Activated CD4-positive, CD25-positive, alpha-beta regulatory T cell (primary cell): ENCODE results near the gene CLDN15.

Experiments used
- DNase-seq, 4 experiments: peaks; one replicate each; lab custom pipeline; 2025; lab: John Stamatoyannopoulos, UW

The CLDN15 gene

DNA sequence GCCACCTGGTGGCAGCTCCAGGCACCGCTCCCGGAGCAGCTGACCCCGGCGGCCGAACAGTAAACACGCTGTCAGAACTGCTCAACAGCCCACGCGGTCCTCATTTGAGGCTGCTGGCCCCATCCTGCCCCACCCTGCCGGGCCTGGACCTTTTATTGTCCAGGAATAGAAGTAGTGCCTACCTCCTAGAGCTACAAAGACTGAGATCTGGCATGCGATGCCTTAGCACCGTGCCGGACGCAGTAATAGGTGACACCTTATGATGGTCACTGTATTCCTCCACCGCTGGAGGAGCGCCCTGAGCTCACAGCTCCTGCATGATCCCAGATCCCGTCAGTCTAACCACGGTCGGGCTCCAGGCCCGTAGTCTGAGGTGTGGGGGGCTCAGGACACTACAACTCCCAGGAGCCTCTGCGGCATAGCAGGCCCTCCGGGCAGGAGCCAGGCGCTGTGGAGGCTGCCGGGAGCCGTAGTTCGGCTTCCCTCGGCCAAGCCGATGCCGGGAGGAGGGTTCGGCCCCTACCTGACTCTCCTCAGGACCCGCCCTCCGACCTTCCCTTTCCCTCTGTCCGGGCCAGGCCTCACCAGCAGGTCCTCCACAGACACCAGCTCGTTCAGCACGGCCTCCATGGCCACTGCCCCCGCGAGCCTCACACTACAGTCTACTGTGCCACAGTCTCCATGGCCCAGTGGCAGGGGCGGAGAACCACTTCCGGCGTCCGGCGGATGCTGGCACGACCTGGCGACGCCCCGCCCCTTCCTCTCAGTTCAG, 7.0 kb upstream of the CLDN15 start, which contains the start of gene FIS1:
Gene FIS1 (minus strand): TSS at position 707 of the 772 bp plus-strand sequence. CDS start 77 bp downstream, at position 630.
- DNase-seq: peak; percentile 78 to 92 (median 88)

DNA sequence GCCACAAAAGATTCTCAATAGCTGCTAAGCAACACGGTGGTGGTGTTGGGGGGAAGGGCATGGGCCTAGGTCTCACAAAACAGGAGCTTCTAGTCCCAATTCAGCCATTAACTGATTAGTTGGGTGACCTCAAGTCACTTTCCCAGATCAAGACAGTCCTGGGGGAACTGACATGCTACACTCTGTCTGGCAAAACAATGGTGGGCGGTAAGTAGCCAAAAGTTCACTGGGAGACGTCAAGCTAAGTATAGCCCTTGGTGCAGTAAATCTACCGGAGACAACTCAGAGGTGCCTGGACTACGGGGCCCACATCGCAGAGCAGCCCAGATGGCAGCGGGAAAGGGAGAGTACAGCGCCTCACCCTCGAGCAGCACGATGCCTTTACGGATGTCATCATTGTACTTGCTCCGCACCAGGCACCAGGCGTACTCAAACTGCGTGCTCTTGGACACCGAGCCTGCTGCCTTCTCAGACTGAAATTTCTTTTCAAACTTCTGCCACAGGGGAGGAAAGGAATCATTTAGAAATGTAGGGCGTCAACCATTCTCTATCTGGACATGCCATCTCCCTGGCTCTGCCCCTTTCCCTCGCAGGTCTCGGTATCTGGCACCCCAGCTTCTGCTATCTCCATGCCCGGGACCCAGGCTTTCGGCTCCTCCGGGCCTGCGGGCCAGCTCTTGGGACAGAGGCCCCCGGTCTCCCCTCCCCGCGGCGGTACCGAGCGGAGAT, 6.2 kb upstream of the CLDN15 start:
- no peak for DNase-seq

DNA sequence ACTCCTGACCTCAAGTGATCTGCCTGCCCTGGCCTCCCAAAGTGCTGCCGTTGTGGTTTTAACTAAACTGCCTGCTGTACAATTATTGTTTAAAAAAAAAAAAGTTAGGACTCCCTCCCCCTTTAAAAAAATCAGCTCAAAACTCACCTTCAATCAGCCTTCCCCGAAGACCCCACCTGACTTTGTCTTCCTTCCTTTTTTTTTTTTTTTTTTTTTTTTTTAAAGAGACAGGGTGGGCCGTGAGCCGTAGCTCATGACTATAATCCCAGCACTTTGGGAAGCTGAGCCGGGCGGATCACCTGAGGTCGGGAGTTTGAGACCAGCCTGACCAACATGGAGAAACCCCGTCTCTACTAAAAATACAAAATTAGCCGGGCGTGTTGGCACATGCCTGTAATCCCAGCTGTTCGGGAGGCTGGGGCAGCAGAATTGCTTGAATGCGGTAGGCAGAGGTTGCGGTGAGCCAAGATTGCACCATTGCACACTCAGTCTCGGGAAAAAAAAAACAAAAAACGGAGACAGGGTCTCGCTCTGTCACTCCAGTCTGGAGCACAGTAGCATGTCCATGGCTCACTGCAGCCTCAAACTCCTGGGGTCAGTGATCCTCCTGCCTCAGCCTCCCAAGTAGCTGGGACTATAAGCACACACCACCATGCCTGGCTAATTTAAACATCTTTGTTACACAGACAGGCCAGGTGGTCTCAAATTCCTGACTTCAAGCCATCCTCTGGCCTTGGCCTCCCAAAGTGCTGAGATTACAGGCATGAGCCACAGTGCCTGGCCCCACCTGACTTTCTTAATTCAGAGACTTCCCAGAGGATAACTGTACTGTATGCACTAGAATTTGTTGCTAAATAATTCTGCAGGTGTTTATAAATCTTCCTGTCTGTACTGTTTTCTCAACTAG, 4.1 kb upstream of the CLDN15 start:
- no peak for DNase-seq

DNA sequence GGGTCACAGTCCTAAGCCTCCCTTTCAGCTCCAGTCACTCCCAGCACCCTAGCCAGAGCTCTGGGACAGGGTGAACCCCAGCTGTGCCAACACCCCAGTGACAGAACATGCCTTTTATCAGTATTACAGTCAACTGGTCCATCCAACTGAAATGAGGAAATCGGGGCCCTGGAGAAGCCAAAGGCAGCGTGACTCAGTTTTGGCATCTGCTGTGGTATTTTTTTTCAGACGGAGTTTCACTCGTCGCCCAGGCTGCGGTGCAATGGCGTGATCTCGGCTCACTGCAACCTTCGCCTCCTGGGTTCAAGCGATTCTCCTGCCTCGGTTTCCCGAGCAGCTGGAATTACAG, 3.4 kb upstream of the CLDN15 start:
- DNase-seq: no peak

DNA sequence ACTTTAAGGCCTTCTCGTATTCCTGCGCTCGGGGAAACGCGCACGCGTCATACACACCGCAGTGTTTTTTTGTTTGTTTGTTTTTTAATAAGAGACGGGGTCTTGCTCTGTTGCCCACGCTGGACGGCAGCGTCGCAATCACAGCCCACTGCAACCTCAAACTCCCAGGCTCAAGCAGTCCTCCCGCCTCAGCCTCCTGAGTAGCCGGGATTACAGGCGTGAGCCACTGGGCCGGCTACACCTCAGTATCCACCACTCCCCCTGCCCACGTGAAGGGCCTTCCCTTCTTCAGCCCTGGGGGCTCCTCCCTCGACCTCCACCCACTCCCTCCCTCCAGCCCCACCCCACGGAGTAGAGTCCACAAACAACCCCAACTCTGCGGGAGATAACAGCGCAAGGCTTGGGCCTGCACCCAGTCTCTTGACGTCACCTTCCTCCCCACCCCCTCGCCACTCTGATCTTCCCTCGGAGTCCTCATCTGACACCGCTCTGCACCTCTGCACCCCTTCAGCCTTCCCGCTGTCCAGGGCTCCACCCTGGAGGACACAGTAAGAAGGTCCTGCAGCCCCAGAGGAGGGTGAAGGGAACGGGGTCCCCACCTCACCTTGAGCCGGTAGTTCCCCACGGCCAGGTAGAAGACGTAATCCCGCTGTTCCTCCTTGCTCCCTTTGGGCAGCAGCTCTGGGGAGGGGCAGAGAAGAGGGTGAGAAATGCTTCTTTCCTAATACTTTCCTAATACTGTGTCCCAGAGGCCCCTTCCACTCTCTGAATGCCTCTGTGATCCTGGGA, 2.8 kb upstream of the CLDN15 start:
- no peak for DNase-seq

DNA sequence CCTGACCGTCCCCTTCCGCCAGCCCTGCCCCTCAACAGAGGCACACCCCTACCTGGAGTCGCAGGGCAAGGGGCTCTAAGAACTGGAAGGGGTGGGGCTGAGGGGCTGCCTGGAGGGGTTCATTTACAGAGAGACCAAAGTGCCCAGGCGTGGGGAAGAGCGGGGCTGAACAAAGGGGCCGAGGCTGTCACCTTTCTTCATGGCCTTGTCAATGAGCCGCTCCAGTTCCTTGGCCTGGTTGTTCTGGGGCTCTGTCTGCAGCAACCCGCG, 2.3 kb upstream of the CLDN15 start:
- no peak for DNase-seq

DNA sequence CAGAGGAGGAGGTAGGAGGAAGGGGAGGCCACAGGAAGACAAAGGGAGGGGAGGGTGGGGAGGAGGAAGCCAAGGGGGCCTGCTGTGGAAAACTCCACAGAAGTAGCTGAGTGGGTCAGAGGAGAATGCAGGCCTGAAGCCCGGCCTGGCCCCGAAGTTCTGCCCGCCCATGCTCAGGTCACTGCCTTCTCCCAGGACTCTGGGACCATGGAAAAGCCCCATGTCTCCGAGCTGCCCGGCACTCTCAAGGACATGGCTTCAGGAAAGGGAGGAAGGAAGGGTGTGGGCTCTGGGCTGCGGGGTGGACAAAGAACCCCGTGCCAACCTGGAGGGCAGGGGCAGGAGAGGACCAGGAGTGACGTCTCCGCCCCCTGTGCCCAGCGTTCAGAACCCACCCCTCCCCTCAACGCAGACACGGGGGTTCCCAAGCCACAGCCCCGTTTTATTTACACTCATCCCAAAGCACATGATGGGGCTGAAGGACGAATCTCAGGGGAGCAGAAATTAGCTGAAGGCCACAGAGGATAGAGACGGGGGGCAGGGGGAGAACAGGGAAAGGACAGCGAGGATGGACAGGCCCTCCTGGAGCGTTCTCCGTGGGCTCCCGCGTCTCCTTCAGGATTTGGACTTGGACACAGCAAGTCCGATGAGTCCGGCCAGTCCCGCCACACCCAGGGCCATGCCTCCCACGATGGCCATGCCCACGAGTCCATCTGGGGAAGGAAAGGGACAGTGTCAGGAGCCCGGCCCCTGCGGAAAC, 1.8 kb upstream of the CLDN15 start:
- no peak for DNase-seq

DNA sequence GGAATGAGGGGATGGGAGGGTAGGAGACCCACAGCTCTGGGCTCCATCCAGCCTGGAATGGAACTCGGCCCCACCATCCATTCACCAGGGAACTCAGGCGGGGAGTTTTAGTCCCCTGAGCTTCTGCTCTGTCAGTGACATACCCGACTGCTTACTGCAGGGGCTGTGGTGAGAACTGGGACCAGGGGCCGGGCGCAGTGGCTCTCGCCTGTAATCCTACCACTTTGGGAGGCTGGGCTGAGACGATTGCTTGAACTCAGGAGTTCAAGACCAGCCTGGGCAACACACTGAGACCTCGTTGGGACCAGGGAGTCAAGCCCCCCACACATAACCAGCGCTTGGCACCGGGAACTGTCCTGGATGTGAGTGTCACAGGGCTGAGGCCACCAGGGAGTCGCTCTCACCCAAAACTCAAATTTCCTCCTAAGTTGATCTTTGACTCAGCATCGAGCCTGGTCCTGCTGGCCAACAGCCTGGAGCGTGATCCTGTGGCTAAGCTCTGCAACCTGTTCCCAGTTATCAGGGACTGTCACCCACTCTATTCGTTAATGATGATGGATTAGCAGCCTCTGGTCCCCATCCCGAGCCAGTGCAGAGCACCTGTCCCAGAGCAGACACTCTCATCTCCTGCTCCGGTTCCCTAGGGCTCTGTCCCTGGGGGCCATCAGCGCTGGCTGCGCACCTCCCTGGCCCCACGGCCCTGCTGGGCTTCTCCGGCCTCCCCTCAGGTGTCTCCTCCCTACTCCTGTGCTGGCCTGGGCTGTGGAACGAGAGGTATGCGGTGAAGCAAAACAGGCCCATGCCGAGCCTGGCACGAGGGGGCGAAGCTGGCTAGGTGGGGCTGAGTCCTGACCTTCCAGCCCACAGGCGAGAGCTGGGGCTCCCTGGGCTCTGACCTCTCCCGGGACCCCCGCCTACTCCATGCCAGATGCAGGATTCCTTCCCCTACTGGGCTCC, 902 bp upstream of the CLDN15 start:
- no peak for DNase-seq

DNA sequence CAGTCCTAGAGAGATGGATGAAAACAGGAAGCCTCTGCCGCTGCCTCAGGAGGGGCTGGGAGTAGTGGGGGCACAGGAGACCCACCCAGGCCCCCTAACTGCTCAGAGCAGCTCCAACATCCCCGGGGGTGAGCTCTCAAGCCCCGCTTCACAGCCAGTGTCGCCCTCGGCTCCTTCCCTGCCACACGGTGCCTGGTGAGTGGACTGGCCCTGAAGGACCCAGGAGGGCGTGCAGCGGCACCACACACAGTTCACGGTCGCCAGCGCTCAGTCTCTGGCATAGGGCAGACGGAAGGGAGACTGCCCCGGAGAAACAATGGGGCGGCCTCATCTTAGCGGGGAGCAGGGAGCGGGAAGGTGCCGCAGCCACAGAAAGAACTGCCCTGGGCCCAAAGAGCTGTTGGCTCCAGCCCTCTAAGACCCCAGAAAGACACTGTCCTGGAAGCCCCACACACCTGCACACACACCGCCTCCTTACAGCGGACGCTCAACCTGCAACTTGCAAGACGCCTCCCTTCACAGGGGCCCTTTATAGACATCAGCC, 1.2 kb downstream of the CLDN15 start:
- DNase-seq: no peak

DNA sequence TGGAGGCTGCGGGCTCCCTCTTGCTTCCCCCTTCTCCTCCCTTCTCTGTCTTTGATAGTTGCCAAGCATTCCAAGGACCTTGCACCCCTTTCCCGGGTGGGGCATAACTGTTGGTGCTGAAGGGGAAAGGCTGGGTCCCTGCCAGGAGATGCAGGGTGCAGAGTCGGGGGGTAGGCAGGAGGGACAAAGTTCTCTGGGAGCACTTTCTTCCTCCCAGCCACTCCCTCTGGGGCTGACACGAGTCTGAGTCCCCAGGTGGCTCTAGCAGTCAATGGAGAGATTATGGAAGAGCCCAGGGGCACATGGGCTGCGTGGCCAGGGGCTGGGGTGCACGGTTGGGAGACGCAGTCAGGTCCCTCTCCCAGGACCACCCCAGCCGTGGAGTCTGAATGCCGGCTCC, 2.1 kb downstream of the CLDN15 start:
- no peak for DNase-seq

DNA sequence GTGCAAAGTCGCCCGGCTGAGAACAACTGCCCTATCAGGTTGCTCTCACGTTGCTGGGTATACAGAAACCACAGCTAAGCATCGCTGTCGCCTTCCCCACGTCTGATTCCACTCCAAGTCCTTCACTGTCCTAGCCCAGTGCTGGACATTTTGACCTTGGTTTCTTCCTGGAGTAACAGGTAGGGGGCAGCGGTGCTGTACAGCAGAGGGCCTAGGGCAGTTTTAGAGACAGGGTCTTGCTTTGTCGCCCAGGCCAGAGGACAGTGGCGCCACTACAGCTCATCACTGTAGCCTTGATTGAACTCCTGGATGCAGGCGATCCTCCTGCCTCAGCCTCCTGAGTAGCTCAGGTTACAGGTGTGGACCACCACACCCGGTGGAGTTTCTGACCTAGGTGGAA, 2.6 kb downstream of the CLDN15 start:
- DNase-seq: no peak

DNA sequence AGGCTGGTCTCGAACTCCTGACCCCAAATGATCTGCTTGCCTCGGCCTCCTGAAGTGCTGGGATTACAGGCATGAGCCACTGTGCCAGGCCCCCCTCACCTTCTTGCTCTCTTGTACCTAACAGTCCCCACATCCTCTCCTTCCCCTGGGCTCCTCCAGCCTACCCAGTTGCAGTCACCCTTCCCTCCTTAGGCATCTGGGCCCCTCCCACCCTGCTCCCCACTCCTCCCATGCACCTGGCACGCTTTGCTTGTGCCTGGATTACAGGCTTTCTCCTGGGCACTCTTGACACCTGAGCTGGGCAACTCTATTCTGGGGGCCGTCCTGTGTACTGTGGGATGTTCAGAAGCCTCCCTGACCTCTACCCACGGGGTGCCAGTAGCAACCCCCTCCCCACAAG, 3.0 kb downstream of the CLDN15 start:
- DNase-seq: no peak

DNA sequence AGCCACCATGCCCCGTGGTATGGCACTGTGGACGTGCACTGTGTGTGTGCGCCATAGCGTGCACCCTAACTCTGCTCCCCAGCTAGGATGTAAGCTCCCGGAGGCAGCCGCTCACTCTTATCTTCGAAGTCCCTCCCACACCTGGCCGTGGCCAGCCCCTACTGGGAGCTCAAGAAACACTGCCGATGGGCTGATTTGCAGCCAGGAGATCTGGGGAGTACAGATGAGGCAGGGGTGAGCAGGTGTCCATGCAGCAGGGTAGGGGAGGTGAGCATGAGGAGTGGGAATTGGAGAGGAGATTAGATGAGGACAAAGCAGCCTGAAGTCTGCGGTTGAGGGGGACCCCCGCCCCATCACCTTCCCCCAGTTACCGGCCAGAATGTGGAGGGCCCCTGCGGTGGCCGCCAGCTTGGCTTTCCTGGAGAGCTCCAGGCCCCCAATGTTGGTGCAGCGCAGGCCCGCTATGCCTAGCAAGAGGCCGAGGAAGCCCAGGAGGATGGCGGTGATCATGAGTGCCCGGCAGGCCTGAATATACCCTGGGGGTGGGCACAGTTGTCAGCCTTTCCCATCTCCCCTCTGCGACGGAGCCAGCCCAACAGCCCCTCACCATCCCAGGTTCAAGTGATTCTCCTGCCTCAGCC, 3.6 kb downstream of the CLDN15 start:
- no peak for DNase-seq

DNA sequence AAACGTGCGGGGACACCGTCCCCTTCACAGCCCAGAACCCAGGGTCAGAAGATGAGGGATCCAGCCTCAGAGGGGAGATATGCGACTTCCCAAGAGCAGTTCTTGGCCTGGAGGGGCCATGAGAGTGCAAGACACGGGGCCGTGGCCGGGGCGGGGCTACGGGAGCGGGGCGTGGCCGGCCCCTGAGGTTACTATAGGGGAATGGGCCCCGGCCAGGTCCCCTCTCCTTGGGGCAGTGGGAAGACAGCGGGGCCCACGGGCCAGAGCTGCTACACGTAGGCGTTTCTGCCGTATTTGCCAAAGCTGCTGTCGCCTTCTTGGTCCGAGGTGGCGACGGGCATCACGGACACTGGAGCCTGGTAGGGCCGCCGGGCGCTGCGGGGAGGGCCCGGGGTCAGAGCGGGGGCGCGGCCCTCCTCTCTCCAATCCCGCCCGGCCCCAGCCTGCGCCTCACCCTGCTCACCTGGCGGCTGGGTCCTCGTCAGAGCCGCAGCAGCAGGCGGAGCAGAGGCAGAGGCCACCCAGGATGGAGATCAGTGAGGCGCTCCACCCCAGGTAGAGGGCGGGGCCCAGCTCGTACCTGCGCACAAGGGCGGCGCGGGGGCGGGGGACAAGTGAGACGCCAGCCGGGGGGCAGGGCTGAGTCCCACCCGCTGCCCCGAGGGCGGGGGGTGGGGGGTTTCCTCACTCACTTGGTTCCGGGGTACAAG, 5.3 kb downstream of the CLDN15 start:
- no peak for DNase-seq

DNA sequence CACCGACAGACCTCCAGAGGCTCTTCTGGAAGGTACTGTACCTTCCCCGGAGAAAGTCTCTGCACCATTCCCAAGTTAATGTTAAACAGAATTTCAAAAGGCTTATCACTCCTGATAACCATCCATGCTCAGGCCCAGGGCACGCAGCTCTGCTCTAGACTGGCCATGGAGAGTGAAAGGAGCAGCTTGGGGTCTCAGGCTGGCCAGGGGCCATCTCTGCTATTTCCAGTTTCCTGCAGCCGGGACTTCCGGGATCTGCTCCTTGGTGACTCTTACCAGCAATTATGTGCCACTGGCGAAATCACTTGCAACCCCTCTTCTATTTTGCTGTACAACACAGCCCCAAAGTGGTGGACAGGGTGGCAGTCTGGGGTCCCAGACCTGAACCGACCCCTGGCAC, 6.0 kb downstream of the CLDN15 start:
- DNase-seq: no peak

DNA sequence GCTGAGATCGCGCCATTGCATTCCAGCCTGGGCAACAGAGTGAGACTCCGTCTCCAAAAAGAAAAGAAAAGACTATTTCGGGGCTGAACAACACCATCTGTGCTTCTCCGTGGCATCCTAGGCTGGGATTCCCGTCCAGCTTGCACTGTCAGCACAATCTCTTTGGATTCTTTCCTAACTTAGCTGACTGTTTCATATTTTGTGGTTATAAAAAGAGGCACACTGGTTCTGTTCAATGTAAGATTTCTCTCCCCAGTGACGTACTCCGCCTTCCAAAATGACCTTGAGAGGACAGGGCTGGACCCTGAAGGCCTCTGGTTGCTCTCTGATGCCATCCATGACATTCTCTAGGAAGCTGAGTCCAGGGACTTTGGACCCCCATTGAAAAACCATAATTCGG, 10.9 kb downstream of the CLDN15 start:
- no peak for DNase-seq

DNA sequence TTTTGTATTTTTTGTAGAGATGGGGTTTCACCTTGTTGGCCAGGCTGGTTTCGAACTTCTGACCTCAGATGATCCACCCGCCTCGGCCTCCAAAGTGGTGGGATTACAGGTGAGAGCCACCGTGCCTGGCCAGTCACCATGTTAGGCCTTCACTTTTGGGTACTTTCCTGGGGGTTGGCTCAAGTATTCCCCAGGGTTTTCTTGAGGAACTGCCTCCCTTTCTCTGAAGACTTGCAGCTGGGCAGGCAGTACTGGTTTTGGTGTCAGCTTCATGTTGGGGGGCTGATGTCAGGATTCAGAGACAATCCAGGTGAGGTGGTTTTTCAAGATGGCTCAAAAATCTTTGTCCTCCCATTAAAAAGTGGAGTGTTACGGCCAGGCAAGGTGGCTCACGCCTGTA, 12.0 kb downstream of the CLDN15 start:
- no peak for DNase-seq

DNA sequence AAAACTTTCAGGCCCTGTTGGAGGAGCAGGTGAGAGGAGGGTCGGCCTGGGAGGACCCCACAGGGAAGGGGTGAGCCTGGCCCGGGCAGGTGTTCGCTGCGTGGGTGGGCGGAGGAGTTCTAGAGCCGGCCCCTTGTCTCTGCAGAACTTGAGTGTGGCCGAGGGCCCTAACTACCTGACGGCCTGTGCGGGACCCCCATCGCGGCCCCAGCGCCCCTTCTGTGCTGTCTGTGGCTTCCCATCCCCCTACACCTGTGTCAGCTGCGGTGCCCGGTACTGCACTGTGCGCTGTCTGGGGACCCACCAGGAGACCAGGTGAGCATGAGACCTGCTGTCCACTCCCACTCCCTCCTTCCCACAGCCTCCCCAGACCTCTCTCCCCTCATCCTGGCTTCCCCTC, 14.1 kb downstream of the CLDN15 start:
- no peak for DNase-seq
